Midbrain (tissue), 1 donor: ENCODE measurements around the gene ZNF396.

Experiments
- DNase-seq: peaks from one replicate; lab custom pipeline; 2025; lab: John Stamatoyannopoulos, UW

ZNF396 gene

GRCh38 chr18:35335866-35336265 is 41.3 kb downstream of the ZNF396 start:
- DNase-seq = no peak

GRCh38 chr18:35334821-35335220 is 42.3 kb downstream of the ZNF396 start:
- no peak for DNase-seq

- DNase-seq = no peak
Measured at GRCh38 chr18:35334212-35334611, 42.9 kb downstream of the ZNF396 start.

- no peak for DNase-seq
Measured at GRCh38 chr18:35331367-35332087, 45.6 kb downstream of the ZNF396 start.

- no peak for DNase-seq
Measured at GRCh38 chr18:35328868-35329267, 48.3 kb downstream of the ZNF396 start.

- DNase-seq = no peak
Measured at GRCh38 chr18:35326695-35327387, 50.3 kb downstream of the ZNF396 start.

GRCh38 chr18:35324926-35325655 is 52.0 kb downstream of the ZNF396 start:
- no peak for DNase-seq

- DNase-seq = no peak
Measured at GRCh38 chr18:35322486-35323458, 54.4 kb downstream of the ZNF396 start.
